ENCODE results near the gene ADARB2.
A peak's percentile ranks its signal among the peaks of the same experiment; 100 is the strongest.

ADARB2 gene

GRCh38 chr10:1156616-1156886, 580.8 kb downstream of the ADARB2 start:
- DNase-seq = no peak

DNA sequence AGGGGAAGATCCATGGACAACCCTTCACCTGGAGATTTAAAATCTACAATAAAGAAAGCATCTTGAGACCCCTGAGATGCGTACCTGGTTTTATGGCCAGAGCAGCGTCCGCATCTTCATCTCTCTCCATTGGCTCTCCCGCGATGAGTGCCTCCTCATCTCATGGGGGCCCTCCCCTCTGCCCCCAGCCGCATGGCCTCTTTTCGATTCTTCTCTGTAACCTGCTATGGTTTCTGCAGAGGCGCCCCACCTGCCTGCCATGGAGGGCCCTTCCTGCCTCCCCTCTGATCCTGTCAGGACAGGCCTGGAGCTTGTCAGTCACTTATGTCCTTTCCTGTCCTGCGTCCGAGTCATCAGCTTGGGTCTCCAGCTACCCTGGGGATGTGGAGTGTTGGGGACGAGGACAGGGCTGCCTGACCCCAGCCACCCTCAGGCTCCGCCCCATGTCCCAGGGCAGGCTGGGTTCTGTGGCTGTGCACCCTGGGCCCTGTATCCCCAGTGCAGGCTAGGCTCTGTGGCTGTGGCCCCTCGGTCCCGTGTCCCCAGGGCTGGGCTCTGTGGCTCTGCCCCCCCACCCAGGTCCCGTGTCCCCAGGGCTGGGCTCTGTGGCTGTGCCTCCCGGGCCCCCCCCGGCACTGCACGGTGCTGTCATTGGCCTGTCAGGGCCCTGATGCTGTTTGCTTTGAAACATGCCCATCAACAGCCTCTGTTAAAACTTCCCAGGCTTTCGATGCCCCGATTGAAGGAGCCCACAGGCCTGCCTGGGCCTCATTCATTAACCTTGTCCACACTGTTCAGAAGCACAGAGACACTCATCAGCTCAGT, 581.3 kb downstream of the ADARB2 start:
- DNase-seq = no peak

DNA sequence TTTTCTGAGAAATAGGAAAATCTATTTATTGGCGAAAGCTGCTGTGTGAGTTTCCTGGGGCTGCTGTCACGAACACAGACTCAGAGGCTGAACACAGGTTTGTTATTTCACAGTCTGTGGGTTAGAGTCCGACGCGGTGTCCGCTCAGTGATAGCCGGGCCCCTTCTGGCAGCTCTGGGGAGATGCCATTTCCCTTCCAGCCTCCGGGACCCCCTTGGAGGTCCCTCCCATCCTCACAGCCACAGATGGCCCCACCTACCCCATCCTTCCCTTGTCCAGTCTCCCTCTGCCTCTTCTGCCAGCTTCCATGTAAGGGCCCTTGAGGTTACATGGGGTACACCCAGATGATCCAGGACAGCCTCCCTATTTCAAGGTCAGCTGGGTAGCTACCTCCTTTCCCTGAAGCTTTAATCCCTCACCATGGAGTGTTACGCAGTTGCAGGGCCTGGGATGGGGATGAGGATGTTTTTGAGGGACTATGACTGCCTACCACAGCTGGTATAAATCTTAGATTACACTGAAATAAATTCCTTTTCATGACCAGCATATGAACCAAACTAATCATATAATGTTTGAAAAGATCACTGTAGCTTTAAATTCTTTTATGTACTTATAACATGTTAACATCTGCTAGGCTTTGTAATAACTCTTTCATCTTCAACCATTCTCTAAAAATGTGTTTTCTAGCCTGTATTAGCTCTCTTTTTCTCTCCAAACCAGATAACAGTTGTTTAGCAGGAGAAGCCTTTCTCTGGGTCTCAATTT, 582.6 kb downstream of the ADARB2 start:
- DNase-seq = no peak

DNA sequence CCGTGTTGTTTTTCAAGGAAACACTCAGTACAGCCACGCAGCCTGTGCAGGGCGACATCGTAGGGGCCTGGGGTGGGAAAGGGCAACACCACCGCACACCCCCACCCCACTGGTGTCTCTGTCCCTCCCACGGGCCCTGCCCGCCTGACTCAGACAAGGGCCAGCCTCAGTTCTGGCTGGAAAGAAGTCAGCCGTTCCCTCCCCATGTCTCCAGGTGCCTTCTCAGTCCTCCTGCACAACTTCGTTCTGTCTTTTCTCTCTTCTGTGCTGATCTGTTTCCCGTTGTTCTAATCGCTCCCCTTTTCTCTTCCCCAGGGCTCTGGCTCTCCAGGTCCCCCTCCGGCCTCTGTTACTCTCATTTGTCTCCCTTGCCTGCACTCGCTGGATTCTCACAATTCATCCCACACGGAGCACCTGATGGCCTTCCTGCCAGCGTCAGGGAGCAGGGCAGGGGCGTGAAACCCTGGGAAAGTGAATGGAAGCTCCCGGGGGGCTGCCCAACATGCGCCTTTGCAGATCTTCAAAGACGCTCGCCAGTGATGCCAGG, 583.4 kb downstream of the ADARB2 start:
- no peak for DNase-seq

- DNase-seq = no peak
Observed at GRCh38 chr10:1153251-1153763, 584.0 kb downstream of the ADARB2 start.

DNA sequence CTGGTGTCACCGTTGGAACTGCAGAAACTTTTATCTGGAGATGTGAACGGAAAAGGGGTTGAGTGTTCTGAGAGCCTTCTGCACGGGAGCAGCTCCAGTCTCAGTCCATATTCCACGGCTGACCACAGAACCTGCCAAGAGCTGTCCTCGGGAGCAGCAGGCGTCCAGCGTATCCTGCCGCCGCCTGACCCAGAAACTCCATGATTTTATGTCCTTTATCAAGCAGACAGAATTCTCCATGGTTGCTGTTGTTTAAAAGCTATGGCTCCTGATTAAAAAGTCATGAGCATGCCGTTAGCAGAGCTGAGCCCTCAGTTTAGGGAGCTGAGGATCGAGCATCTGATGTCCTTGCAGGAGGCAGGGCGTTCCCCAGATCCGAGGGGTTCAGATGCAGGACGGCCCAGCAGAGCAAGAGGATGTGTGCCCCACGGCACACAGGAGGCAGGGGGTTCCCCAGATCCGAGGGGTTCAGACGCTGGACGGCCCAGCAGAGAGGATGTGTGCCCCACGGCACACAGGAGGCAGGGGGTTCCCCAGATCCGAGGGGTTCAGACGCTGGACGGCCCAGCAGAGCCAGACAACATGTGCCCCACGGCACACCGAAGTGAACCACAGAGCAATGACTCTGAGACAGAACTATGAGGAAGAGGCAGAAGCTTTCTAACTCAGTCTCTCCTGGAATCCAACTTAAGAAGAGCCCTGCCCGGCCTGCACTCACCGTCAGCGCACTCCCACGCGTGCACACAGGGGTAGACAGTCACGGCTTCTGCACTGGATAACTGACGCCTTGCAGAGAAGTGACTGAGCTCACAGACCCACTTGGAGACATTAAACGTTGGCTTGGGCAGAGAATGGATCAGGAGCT, 584.7 kb downstream of the ADARB2 start:
- no peak for DNase-seq

GRCh38 chr10:1151076-1152033, 586.0 kb downstream of the ADARB2 start:
- no peak for DNase-seq

GRCh38 chr10:1150638-1150955, 586.7 kb downstream of the ADARB2 start:
- no peak for DNase-seq

GRCh38 chr10:1149793-1150637, 587.3 kb downstream of the ADARB2 start:
- peak; percentile 85 for DNase-seq

DNA sequence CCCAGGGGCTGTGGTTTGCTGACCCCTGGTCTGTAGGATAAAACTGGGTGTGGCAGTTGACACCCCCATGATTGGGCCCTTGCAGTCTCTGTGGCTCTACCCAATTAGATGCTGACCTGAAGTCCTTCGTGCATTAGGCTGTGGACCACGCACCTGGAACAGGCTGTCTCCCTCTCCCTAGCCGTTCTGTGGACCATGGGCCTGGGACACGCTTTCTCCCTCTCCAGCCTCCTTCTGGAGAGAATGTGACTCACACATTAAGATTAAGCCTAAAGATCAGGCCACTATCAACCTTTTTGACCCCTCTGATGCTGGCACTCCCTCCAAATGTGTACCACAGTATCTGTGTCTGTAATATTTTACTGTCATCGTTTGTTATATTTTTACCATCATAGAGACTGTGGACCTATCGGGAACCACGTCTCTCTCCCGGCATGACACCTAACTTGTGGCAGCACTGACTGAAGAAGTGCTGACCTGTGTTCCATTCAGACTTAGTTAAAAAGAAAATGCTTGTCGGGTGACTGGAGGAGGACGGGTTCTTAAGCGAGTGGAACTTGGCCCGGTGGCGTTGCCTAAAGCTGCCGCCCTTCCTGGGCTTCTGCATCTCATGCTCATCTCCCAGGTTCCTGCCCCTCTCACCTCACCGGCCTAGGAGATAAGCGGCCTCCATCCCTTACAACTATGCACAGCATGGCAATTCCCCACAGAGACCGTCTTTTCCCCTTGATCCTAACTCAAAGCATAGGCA, 588.3 kb downstream of the ADARB2 start:
- DNase-seq = no peak

DNA sequence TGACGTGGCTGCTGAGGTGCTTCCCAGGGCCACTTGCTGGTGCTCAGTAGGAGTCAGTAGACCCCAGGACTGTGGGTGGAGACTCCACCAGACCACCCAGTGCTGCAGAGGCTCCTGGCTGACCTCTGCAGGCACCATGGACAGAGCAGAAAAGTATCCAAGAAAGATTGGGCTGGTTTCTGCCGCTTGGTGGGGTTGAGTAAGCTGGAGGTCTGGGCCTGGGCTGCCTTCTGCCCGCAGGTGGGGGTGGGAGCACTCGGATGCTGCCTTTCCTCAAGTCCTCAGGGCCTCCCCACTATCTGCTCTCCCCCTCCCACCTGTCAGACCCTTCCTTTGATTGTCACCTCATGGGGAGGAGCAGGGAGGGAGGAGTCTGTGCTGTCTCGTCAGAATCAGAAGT, 589.5 kb downstream of the ADARB2 start:
- no peak for DNase-seq

- peak; percentile 50 for DNase-seq
Observed at GRCh38 chr10:1142596-1142995, 594.7 kb downstream of the ADARB2 start.

DNA sequence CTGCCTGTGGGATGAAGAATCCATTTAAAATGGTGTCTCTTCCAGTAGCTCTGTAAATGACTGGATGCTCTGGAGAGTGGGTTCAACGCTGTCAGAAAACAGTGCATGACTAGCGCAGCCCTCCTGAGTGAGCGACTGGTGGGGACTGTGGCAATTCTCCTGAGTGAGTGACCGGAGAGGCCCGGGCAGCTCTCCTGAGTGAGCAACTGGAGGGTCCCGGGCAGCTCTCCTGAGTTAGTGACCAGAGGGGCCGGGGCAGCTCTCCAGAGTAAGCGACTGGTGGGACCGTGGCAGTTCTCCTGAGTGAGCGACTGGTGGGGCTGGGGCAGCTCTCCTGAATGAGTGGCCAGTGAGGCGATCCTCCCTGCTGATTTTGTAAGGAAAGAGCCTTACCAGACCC, 595.6 kb downstream of the ADARB2 start:
- DNase-seq = no peak

GRCh38 chr10:1141261-1141660, 596.1 kb downstream of the ADARB2 start:
- no peak for DNase-seq

DNA sequence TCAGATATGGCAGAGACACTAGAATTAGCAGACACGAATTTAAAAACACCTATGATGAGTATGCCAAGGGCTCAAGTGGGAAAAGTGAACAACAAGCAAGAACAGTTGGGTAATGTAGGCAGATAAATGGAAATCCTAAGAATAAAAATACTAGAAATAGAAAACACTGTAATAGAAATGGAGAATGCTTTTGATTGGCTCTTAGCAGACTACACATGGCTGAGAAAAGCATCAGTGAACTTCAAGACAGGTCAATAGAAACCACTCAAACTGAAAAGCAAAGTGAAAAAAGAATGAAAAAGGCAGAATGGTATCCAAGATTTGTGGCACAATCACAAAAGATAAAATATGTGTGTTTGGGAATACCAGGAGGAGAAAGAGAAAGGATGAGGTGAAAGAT, 598.8 kb downstream of the ADARB2 start:
- DNase-seq = no peak

DNA sequence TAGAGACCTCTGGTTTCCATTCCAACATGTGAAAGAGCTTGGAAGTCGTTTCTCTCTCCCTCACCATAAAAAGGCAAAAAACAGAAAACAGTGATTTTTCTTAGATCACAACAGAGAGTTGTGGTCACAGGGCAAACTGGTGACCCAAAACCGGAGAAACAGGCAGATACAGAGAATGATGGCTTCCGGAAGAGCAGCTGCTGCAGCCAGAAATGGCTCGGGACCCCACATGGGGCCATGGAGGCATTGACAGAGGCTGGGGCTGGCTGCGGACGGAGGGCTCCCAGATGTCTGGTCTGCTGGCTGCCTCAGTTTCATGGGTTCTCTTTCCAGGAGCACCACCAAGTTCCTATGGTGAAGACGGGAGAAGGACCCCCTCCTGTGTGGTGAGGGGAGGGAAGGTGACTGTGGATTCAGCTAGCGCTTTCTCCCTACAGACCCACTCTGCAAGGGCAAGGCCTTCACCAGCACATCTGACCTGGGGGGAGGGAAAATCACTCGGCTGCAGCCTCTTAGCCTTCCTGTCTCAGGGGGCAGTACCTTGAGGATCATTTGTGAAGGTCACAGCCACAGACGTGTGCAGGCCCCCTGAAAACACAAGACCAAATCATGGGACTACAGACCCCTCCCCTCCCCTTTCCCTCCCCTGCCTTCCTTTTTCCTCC, 599.7 kb downstream of the ADARB2 start:
- DNase-seq = no peak

DNA sequence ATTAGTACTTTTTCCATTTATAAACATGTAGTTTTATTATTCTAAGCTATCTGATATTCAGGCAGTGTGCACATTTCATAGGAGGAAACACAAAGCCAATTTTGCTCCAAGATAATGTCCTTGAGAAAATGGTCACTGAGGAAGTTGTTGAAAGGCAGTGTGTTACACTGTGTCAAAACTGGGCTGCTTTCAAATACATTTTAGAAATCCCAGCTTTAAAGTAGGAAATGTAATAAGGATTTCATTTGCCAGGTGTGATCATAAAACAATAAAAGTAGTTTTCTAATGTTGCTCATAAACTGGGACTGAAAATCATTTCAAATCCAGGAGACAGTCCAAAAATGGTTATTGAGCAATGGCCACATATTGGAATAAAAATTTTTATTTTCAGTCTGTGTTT, 601.1 kb downstream of the ADARB2 start:
- no peak for DNase-seq

DNA sequence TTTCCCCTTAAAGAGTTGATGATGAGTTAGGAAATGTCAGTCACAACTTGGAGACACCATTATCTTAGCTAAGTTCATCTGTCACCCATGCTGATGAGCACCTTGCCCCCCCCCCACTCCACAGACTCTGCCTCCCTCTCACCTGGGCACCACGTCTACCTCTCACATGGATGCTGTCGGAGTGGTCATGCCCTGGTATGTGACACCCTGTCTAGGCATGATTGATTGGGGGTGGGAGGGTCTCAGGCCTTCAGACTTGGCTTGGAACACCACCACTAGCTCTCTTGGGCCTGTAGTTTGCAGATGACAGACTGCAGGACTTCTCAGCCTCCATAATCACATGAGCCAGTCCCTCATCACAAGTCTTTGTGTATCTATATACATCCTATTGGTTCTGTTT, 603.2 kb downstream of the ADARB2 start:
- DNase-seq = no peak

DNA sequence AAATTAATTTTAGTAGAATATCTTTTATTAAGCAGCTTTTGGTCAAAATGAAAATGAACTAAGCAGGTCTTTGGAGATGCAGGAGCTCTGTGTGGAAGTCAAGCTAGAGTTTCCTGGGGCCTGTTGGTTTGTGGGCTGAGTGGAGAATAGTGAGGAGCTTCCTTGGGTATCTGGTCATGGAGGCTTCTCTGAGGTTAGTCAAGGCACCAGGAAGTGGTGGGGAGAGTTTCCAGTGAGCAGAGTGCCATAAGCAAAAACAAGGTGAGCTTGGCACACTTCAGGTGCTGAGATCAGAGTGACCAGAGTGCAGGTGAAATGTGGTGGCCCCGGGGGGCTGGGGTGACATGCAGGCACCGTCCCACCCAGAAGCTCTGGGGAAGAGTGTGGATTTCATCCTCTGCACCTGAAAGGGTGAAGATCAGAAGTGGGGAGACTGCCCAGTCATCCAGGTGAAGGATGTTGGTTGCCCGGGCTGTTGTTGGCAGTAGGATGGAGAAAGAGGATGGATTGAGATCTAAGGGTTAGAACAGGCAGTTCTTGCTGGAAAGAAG, 603.8 kb downstream of the ADARB2 start:
- no peak for DNase-seq
